Panc1 (cell line): ENCODE data around the gene NGF.

Source experiments
- CTCF ChIP-seq: fragments of 450-650 bp; IDR thresholded peaks from 2 replicates; pipeline ENCODE4 v1.5.1; 2017; ENCODE audit warnings: mild to moderate bottlenecking
- POLR2AphosphoS5 ChIP-seq: IDR thresholded peaks from 2 replicates; pipeline ENCODE4 v1.6.1; 2012; ENCODE audit warnings: mild to moderate bottlenecking, low read depth, low read length, moderate library complexity
- REST ChIP-seq, 2 experiments: IDR thresholded peaks; 2 replicates each; pipeline ENCODE4 v1.6.1; 2011 to 2012; ENCODE audit warnings: low read depth in 2 of 2, control low read depth in 1 of 2, low read length in 1 of 2, mild to moderate bottlenecking in 1 of 2, moderate library complexity in 1 of 2; ENCODE audit not compliant: insufficient read depth in 1 of 2
- SIN3A ChIP-seq: IDR thresholded peaks from 2 replicates; pipeline ENCODE4 v1.6.1; 2012; ENCODE audit warnings: low read depth, mild to moderate bottlenecking, low read length, moderate library complexity, borderline replicate concordance; ENCODE audit not compliant: insufficient read depth
- TCF7L2 ChIP-seq: IDR thresholded peaks from 2 replicates; pipeline ENCODE4 v1.6.1; 2011; ENCODE audit warnings: mild to moderate bottlenecking, low read depth, low read length, inconsistent platforms

DNA sequence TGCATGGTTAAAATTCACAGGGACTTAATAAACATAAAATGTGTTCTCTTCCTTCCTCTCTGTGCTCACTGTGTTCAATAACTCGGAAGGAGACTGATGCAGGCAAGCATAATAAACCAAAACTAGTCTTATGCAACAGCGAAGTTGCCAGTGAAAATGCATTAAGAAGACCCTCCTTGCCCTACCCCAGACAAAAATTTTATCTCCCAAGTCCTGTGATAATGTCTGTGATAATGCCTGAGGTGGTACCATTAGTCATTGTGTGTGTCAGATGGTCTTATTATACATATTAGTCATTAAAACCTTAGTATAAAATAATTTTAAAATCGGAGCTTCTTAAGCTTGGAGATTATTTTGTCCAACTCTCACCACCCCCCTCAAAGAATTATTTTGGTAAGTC lies 97.8 kb downstream of the NGF start:
- TF ChIP-seq CTCF, result no peak
- no peak for TF ChIP-seq SIN3A
- TF ChIP-seq REST (IDR thresholded peaks at IDR 0.05; ENCODE audit: insufficient read depth in 1 of 2, low read depth in 2 of 2, low read length in 1 of 2), result no peak
- no peak for TF ChIP-seq POLR2AphosphoS5
- TF ChIP-seq TCF7L2, result no peak
